Natural killer cell (primary cell): ENCODE measurements around the gene DNAJC18. TPM values are rescaled to one million over a fixed set of nuclear protein-coding genes. Genes with fewer than 3 reads are reported as not detected.

ENCODE experiments used
- ATAC-seq, 3 donors: fragments of 150-1000 bp in 2 of 3; fragments of 200-7000 bp in 1 of 3; cut with Tn5 transposase; 1 replicate in 1 of 3; 2 replicates in 2 of 3; pipeline ENCODE4 v1.10.0; 2021; ENCODE audit warnings: mild to moderate bottlenecking in 2 of 3, moderate library complexity in 2 of 3
- DNase-seq, 2 donors: peaks; one replicate each; pipeline versions ENCODE4 v3.0.0 to v3.0.0-alpha.2; 2013 to 2021; ENCODE audit warnings: mixed read lengths in 1 of 2
- H3K27ac ChIP-seq: one replicate; pipeline ENCODE4 v1.5.1; 2013; ENCODE audit warnings: mild to moderate bottlenecking, low read length
- H3K27me3 ChIP-seq: one replicate; pipeline ENCODE4 v1.6.1; 2013; ENCODE audit warnings: low read length; ENCODE audit not compliant: control insufficient read depth, insufficient read depth
- H3K36me3 ChIP-seq: one replicate; pipeline ENCODE4 v1.6.1; 2013; ENCODE audit warnings: low read length; ENCODE audit not compliant: control insufficient read depth, insufficient read depth
- H3K4me1 ChIP-seq: one replicate; pipeline ENCODE4 v1.6.1; 2013; ENCODE audit warnings: low read length; ENCODE audit not compliant: control insufficient read depth, insufficient read depth
- H3K4me3 ChIP-seq: one replicate; pipeline ENCODE4 v1.5.1; 2013; ENCODE audit warnings: low read length
- H3K9me3 ChIP-seq: one replicate; pipeline ENCODE4 v1.6.1; 2013; ENCODE audit warnings: low read length; ENCODE audit not compliant: control insufficient read depth, insufficient read depth
- H3K27ac Mint-ChIP-seq, 2 donors: one replicate each; pipeline ENCODE4 v1.8.0; 2022; ENCODE audit warnings: mild to moderate bottlenecking in 2 of 2, mixed read lengths in 2 of 2, moderate library complexity in 1 of 2
- H3K27me3 Mint-ChIP-seq, 2 donors: one replicate each; pipeline ENCODE4 v1.8.0; 2022; ENCODE audit warnings: low read depth in 2 of 2, mixed read lengths in 2 of 2
- H3K36me3 Mint-ChIP-seq: one replicate; pipeline ENCODE4 v1.8.0; 2022; ENCODE audit warnings: mixed read lengths
- H3K4me1 Mint-ChIP-seq, 2 donors: one replicate each; pipeline ENCODE4 v1.8.0; 2022; ENCODE audit warnings: mixed read lengths in 2 of 2
- H3K4me3 Mint-ChIP-seq: one replicate; pipeline ENCODE4 v1.8.0; 2022; ENCODE audit warnings: mild to moderate bottlenecking, moderate library complexity, mixed read lengths
- H3K9me3 Mint-ChIP-seq, 2 donors: one replicate each; pipeline ENCODE4 v1.8.0; 2022; ENCODE audit warnings: mixed read lengths in 2 of 2
- CTCF ChIP-seq: fragments of 200-600 bp; IDR thresholded peaks from one replicate; pipeline ENCODE4 v1.8.0; 2022; ENCODE audit warnings: antibody characterized with exemption
- WGBS: methylation state at CpG from one replicate; pipeline ENCODE4 v1.1.7; 2013; ENCODE audit warnings: missing lambda C conversion rate; ENCODE audit not compliant: insufficient coverage; 5-methylcytosine and 5-hydroxymethylcytosine counted together
- intact Hi-C: fragments of 100-400 bp; cut with micrococcal nuclease; formaldehyde crosslinking; loops from one replicate; pipeline ENCODE4 v1.14.2; 2022
- total RNA-seq, 4 donors: library from RNA; stranded (reverse); fragments of 120-200 nt in 1 of 4; gene quantifications; one replicate each; pipeline versions ENCODE4 v1.2.3 to v1.2.4, GENCODE V29; 2013 to 2022

Gene DNAJC18
- total RNA-seq, 3 donors from 2014 or later (not counting 1 experiment from before 2014, with no cell fraction given) = 2.9 to 4.9 (median 3.6) TPM

DNA sequence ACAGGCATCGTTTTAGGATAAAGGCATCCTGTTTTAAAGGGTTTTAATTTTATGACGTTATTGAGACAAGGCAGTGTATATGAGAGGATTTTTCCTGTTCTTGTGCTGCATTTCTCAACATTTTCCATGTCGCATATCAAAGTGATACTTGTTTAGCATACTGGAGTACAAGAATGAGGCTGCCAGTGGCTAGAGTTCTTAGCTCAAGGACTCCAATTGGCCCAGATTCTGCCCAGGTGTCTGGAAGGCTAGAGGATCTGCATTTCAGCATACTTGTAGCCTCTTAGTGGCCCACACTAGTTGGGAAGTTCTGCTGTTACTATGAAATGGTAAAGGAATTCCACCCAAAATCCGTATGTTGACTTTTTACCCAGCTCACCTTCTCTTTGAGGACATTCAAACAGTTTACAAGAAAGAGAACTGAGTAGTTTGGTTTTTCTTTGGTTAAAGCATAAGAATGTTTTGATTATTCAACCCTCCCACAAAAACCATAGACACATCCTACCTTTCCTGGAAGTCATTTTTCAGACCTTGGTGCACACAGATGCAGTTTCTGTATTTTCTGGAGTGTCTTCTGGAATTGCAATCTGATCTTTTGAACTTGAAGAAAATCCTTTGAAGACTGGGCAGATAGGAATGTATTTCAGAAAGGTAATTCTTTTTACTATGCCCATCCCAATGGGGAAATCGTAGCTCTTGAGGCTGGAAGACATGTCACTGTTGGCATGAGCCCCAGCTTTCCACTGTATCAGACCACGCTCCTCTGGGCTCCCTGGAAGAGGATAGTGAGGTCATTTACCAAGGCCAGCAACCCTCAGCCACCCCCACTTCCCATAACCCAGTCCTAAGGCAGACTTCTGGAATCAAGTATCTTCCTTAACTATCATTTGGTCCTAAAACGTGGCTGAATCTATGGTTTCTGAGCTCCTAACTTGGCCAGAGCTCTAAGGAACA, 67.6 kb downstream of the DNAJC18 start:
- ATAC-seq (peak in 1 of 3 donors; percentile 11), DNase-seq (no peak)
- no peak for TF ChIP-seq CTCF
- no peak overlapping the region for H3K4me3 ChIP-seq
- no peak overlapping the region for H3K4me3 Mint-ChIP-seq
- H3K27ac Mint-ChIP-seq = no peak overlapping the region
- H3K4me1 Mint-ChIP-seq = peaks cover 0 to 4% of the 10 kb centered on the region in 2 donors
- H3K27ac ChIP-seq = no peak overlapping the region
- WGBS = 93% methylated on average over 7 of the region's 7 CpGs
- H3K4me1 ChIP-seq = no peaks in the 10 kb centered on the region
- H3K9me3 ChIP-seq = no peaks in the 10 kb centered on the region
- no peaks in the 10 kb centered on the region for H3K27me3 Mint-ChIP-seq
- no peaks in the 10 kb centered on the region for H3K27me3 ChIP-seq
- intact Hi-C loops = no loop called here
- H3K36me3 ChIP-seq = peaks cover 43% of the 10 kb centered on the region
- no peaks in the 10 kb centered on the region for H3K9me3 Mint-ChIP-seq
- H3K36me3 Mint-ChIP-seq = no peaks in the 10 kb centered on the region

DNA sequence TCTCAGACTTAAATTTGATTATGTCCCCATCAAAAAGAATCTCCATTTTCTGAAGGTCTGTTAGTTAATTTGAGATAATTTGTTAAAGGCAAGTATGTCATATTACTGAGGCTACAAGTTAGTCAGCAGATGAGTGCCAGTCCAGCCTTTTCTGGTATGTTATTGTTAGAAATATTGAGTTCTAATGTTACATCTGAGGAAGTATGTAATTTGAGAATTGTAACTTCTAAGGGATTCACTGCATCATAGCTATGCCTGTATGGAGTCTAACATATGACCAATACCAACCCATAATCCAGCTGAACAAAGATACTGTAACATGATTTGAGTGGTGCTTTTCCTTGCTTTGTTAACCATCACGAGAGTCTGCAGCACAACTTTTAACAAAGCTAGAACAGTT, 70.1 kb downstream of the DNAJC18 start:
- Mint-ChIP-seq H3K27me3 (no peaks in the 10 kb centered on the region), H3K9me3 (no peaks in the 10 kb centered on the region), H3K4me3 (no peak overlapping the region), H3K4me1 (peaks cover 0 to 4% of the 10 kb centered on the region in 2 donors), H3K27ac (peak overlapping the region in 1 of 2 donors; percentile 2), H3K36me3 (no peaks in the 10 kb centered on the region)
- no peak overlapping the region for H3K4me3 ChIP-seq
- DNase-seq (no peak), ATAC-seq (no peak)
- no peak for TF ChIP-seq CTCF
- H3K27ac ChIP-seq = no peak overlapping the region
- no peaks in the 10 kb centered on the region for H3K9me3 ChIP-seq
- intact Hi-C loops = no loop called here
- H3K27me3 ChIP-seq = no peaks in the 10 kb centered on the region
- WGBS = 100% methylated on average over 1 of the region's 1 CpG
- no peaks in the 10 kb centered on the region for H3K4me1 ChIP-seq
- H3K36me3 ChIP-seq = peaks cover 62% of the 10 kb centered on the region

GRCh38 chr5:139368613-139369012, 70.7 kb downstream of the DNAJC18 start:
- Histone ChIP-seq H3K4me1 (no peaks in the 10 kb centered on the region), H3K27me3 (no peaks in the 10 kb centered on the region), H3K9me3 (no peaks in the 10 kb centered on the region), H3K36me3 (peaks cover 65% of the 10 kb centered on the region), H3K4me3 (no peak overlapping the region), H3K27ac (no peak overlapping the region)
- ATAC-seq (no peak), DNase-seq (peak in 1 of 2 donors; percentile 35)
- no peaks in the 10 kb centered on the region for H3K4me1 Mint-ChIP-seq
- H3K27ac Mint-ChIP-seq = peak overlapping the region in 1 of 2 donors; percentile 2
- 94% methylated on average over 2 of the region's 2 CpGs for WGBS
- intact Hi-C loops = no loop called here
- H3K27me3 Mint-ChIP-seq = no peaks in the 10 kb centered on the region
- no peaks in the 10 kb centered on the region for H3K9me3 Mint-ChIP-seq
- H3K36me3 Mint-ChIP-seq = no peaks in the 10 kb centered on the region
- no peak for TF ChIP-seq CTCF
- no peak overlapping the region for H3K4me3 Mint-ChIP-seq
